Right cardiac atrium (tissue), 5 donors: ENCODE data around the gene ABCG1. TPM values are rescaled to one million over a fixed set of nuclear protein-coding genes. Genes with fewer than 3 reads are reported as not detected.

Experiments
- ATAC-seq, 2 donors: fragments of 200-7000 bp; cut with Tn5 transposase; one replicate each; pipeline versions ENCODE4 v1.8.0 to v1.9.1; 2020; ENCODE audit warnings: moderate library complexity in 2 of 2, mild to moderate bottlenecking in 1 of 2
- DNase-seq, 3 donors: peaks; one replicate each; pipeline ENCODE4 v3.0.0-alpha.2; 2020
- H3K27ac ChIP-seq: one replicate; pipeline ENCODE4 v1.5.1; 2013; ENCODE audit warnings: mild to moderate bottlenecking, low read length, control low read depth, moderate library complexity
- H3K27me3 ChIP-seq: one replicate; pipeline ENCODE4 v1.6.1; 2013; ENCODE audit not compliant: control insufficient read depth, insufficient read depth
- H3K4me1 ChIP-seq: one replicate; pipeline ENCODE4 v1.6.1; 2013; ENCODE audit warnings: low read length; ENCODE audit not compliant: control insufficient read depth, insufficient read depth
- H3K4me3 ChIP-seq: one replicate; pipeline ENCODE4 v1.5.1; 2013; ENCODE audit warnings: low read length, control low read depth
- H3K9me3 ChIP-seq: one replicate; pipeline ENCODE4 v1.6.1; 2013; ENCODE audit warnings: low read length; ENCODE audit not compliant: control insufficient read depth
- WGBS: extraction: QIAGEN DNeasy Blood & Tissue Kit; methylation state at CpG from one replicate; pipeline ENCODE4 v1.1.7; 2013; 5-methylcytosine and 5-hydroxymethylcytosine counted together
- intact Hi-C, 4 donors: fragments of 100-400 bp; cut with DNase I; formaldehyde crosslinking; loops; one replicate each; pipeline versions ENCODE4 v1.11.0 to v1.14.0; 2022 to 2023
- polyA plus RNA-seq: library from polyadenylated mRNA; stranded (reverse); fragments of 200-250 nt; gene quantifications from one replicate; pipeline ENCODE4 v1.2.3, GENCODE V29; 2013
- total RNA-seq, 4 donors: library from RNA; stranded (reverse); fragmentation: NEBNext Ultra II Directional; extraction: Animal tissue kit (Norgen Biotek cat#: 25700); gene quantifications; one replicate each; pipeline ENCODE4 v1.2.1, GENCODE V29; 2021
- donor health status: healthy with polysubstance abuse.
- donor health status: DM: no; HTN: yes; CAD: no.
- donor health status: DM: no; HTN: no; CAD: no.
- donor health status: DM: no; HTN: yes; CAD: no; lungs with severe emphysema.
- donor health status: DM: yes; HTN: yes; CAD: no.

ABCG1 gene
- total and polyA plus RNA-seq, 5 donors = 3.6 to 11.5 (median 5.7) TPM

DNA sequence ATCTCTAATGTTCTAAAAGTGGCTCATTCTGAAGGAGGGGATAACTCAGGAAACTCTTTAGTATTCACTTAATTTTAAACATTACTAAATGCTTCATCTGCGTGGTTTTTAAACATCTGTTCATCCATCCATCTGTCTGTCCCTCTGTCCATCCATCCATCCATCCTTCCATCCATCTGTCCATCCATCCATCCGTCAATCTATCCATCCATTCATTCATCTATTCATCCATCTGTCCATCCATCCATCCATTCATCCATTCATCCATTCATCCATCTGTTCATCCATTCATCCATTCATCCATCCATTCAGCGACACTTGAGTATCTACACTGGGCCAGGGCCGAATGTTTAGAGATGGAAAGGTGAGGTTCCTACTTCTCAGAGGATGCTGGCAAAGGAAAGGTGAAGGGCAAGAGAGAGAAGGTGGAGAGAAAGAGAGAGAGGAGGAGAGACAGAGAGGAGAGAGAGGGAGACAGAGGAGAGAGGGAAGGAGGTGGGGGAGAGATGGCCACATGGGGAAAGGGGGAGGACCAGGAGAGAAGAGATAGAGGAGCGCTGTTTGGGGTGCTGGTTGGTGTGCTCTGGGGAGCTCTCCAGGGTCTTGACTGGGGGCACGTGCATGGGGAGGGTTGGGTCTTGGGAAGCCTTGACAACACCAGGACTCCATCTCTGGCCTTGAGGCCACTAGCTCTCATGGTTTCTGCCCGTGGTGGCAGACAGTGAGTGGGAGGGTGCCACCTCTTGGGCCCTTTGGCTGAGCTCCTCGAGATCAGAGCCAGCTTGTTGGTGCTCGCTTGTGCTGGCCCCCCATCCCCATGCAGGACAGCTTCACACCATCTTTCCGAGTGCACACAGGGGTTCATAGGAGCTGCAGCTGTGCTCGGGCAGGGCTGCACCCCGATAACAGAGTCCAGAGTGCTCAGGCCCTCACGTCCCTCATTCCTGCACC lies 45.6 kb downstream of the ABCG1 start:
- Histone ChIP-seq H3K9me3 (no peaks in the 10 kb centered on the region), H3K4me3 (no peak overlapping the region), H3K4me1 (peaks cover 4% of the 10 kb centered on the region), H3K27ac (no peak overlapping the region), H3K27me3 (no peaks in the 10 kb centered on the region)
- intact Hi-C loops = no loop called here
- WGBS = 76% methylated on average over 13 of the region's 13 CpGs
- DNase-seq (peak in 2 of 3 donors; percentile 26 to 27), ATAC-seq (no peak)

GRCh38 chr21:42265231-42265812 lies 46.4 kb downstream of the ABCG1 start:
- no peaks in the 10 kb centered on the region for H3K27me3 ChIP-seq
- 80% methylated on average over 12 of the region's 12 CpGs for whole genome bisulfite sequencing
- peak in 1 of 3 donors; percentile 19 for DNase-seq
- intact Hi-C loops = no loop called here
- H3K4me1 ChIP-seq = peaks cover 4% of the 10 kb centered on the region
- ATAC-seq = no peak
- no peaks in the 10 kb centered on the region for H3K9me3 ChIP-seq
- no peak overlapping the region for H3K4me3 ChIP-seq
- no peak overlapping the region for H3K27ac ChIP-seq

GRCh38 chr21:42266971-42267556 lies 48.1 kb downstream of the ABCG1 start:
- intact Hi-C loops = no loop called here
- Histone ChIP-seq H3K27ac (no peak overlapping the region), H3K9me3 (no peaks in the 10 kb centered on the region), H3K4me1 (peaks cover 4% of the 10 kb centered on the region), H3K4me3 (no peak overlapping the region), H3K27me3 (no peaks in the 10 kb centered on the region)
- ATAC-seq (no peak), DNase-seq (peak in 1 of 3 donors; percentile 11)
- WGBS = 68% methylated on average over 7 of the region's 7 CpGs

GRCh38 chr21:42269386-42269785 lies 50.4 kb downstream of the ABCG1 start:
- DNase-seq (peak in 1 of 3 donors; percentile 9), ATAC-seq (no peak)
- Histone ChIP-seq H3K9me3 (no peaks in the 10 kb centered on the region), H3K4me1 (peaks cover 2% of the 10 kb centered on the region), H3K27me3 (no peaks in the 10 kb centered on the region), H3K27ac (no peak overlapping the region), H3K4me3 (no peak overlapping the region)
- 77% methylated on average over 10 of the region's 10 CpGs for WGBS
- intact Hi-C loops = no loop called here

DNA sequence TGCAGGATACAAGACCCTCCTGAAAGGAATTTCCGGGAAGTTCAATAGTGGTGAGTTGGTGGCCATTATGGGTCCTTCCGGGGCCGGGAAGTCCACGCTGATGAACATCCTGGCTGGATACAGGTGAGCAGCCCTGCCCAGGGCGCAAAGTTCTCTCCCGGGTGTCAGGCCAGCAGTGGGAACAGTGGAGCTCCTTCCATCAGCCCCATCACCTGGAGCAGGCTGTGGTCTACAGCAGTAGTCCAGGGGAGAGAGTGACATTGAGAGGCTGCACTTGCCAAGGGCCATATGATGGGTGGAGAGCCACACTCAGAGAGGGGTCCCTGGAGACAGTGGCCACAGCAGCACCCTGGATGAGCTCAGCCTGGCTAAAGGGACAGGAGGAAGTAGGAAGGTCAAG lies 52.1 kb downstream of the ABCG1 start:
- intact Hi-C loops = no loop called here
- Histone ChIP-seq H3K4me3 (no peak overlapping the region), H3K9me3 (no peaks in the 10 kb centered on the region), H3K27me3 (no peaks in the 10 kb centered on the region), H3K27ac (no peak overlapping the region), H3K4me1 (peaks cover 2% of the 10 kb centered on the region)
- DNase-seq = peak in 1 of 3 donors; percentile 20
- 96% methylated on average over 6 of the region's 6 CpGs for WGBS
- no peak for ATAC-seq

DNA sequence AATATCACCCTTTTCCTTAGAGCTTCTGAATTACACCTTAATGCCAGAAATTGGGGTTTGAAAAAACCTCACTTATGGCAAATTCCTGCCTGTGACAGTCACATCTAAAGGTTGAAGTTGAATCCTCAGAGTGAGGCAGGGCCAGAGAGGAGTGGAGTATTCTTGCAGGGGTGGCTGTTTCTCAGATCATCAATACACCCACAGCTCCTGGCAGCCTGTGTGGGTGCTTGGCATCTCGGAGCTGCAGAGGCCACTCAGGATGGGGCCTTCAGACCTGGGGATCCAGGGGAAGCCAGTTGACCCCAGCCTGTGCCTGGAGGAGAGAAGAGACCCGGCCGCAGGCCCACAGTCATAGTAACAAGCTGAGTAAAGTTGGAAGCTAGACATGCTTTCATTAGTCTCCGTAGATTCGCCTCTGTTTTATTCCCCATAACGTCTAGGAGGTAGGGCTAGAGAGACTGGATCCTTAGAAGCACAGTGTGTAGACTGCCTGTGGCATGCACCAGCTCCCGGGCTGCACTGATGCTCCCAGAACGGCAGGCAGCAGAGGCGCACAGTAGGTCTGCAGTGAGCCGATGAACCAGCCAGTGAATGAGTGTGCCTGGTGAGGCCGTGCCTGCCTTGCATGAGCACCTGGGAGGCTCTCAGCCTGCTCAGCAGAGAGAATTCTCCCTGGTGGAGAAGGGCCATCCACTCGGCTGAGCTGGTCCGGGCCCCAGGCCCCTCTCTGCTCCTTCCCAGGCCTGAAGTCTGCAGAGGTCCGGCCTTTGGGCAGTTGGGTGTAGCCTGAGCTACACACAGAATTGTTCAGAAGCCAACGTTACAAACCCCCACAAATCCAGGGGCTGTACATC lies 53.4 kb downstream of the ABCG1 start:
- ATAC-seq (no peak), DNase-seq (peak in 2 of 3 donors; percentile 14 to 17)
- intact Hi-C loops = no loop called here
- Histone ChIP-seq H3K9me3 (no peaks in the 10 kb centered on the region), H3K4me1 (peaks cover 2% of the 10 kb centered on the region), H3K27me3 (no peaks in the 10 kb centered on the region), H3K4me3 (no peak overlapping the region), H3K27ac (no peak overlapping the region)
- 92% methylated on average over 15 of the region's 15 CpGs for WGBS

- Histone ChIP-seq H3K4me3 (no peak overlapping the region), H3K9me3 (no peaks in the 10 kb centered on the region), H3K27me3 (no peaks in the 10 kb centered on the region), H3K4me1 (no peaks in the 10 kb centered on the region), H3K27ac (no peak overlapping the region)
- ATAC-seq (peak in 1 of 2 donors; percentile 11), DNase-seq (peak in 1 of 3 donors; percentile 38)
- intact Hi-C loops = no loop called here
- WGBS = 84% methylated on average over 29 of the region's 29 CpGs
These were observed 54.2 kb downstream of the ABCG1 start for GRCh38 chr21:42272984-42273600.

- intact Hi-C loops = no loop called here
- DNase-seq = no peak
- 86% methylated on average over 13 of the region's 13 CpGs for whole genome bisulfite sequencing
These were observed 57.1 kb downstream of the ABCG1 start for GRCh38 chr21:42276076-42276475.

DNA sequence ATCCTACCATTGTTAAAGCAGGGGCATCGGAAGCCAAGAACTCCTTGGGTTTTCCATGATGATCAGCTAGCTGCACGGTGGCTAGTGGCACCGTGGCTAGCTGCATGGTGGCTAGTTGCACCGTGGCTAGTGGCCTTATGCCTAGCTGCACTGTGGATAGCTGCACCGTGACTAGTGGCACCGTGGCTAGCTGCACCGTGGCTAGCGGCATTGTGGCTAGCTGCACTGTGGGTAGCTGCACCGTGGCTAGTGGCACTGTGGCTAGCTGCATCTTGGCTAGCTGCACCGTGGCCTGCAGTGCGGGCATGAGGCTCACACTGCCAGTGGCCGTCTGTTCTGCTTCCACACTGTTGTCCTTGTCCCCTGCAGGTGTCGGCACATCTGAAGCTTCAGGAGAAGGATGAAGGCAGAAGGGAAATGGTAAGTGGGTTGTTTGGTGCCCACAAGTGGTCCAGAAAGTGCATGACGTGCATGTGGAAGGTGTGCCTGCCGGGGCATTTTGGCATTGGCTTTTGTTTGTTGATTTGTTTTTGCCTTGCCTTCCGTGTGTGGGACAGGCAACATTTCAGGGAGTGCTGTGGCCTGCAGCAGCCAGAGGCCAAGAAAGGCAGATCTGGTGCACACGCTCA lies 57.7 kb downstream of the ABCG1 start:
- no peaks in the 10 kb centered on the region for H3K9me3 ChIP-seq
- ATAC-seq (no peak), DNase-seq (peak in 1 of 3 donors; percentile 13)
- H3K27me3 ChIP-seq = no peaks in the 10 kb centered on the region
- no peak overlapping the region for H3K27ac ChIP-seq
- intact Hi-C loops = no loop called here
- no peaks in the 10 kb centered on the region for H3K4me1 ChIP-seq
- 93% methylated on average over 17 of the region's 17 CpGs for WGBS
- H3K4me3 ChIP-seq = no peak overlapping the region

More at GRCh38 chr21:42276076-42276475, 57.1 kb downstream of the ABCG1 start:
- no peak for ATAC-seq
- H3K4me3 ChIP-seq = no peak overlapping the region
- H3K27me3 ChIP-seq = no peaks in the 10 kb centered on the region
- H3K4me1 ChIP-seq = no peaks in the 10 kb centered on the region
- H3K27ac ChIP-seq = no peak overlapping the region
- no peaks in the 10 kb centered on the region for H3K9me3 ChIP-seq

DNA sequence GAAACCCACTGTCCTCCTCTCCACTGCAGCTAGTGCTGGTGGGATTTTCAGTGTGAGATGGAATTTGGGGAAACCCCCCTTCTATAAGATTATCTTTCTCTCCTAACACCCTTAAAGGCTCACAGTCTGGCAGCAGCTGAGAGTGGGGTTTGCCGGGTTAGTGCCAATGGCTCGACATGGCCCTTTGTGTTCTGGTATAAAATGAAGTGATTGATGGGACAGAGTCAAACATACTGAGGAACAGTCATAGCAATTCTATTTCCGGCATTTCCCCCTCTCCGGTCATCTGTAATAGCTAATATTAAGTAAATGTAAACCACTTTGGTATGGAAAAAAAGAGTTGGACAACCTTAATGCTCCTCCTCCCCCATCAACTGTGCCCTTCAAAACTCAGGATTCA lies 58.7 kb downstream of the ABCG1 start:
- intact Hi-C loops = no loop called here

More for the DNA sequence above, 58.7 kb downstream of the ABCG1 start:
- WGBS = 89% methylated on average over 4 of the region's 4 CpGs
- no peaks in the 10 kb centered on the region for H3K27me3 ChIP-seq
- H3K9me3 ChIP-seq = no peaks in the 10 kb centered on the region
- H3K4me1 ChIP-seq = no peaks in the 10 kb centered on the region
- H3K27ac ChIP-seq = no peak overlapping the region
- H3K4me3 ChIP-seq = no peak overlapping the region
- DNase-seq = no peak
- ATAC-seq = no peak
